ENCODE results near the gene CCDC157. TPM values are rescaled to one million over a fixed set of nuclear protein-coding genes. Genes with fewer than 3 reads are reported as not detected.

CCDC157 gene
- polyA plus RNA-seq, 3 donors from 2014 or later = 1.4 to 3.5 (median 1.9) TPM

DNA sequence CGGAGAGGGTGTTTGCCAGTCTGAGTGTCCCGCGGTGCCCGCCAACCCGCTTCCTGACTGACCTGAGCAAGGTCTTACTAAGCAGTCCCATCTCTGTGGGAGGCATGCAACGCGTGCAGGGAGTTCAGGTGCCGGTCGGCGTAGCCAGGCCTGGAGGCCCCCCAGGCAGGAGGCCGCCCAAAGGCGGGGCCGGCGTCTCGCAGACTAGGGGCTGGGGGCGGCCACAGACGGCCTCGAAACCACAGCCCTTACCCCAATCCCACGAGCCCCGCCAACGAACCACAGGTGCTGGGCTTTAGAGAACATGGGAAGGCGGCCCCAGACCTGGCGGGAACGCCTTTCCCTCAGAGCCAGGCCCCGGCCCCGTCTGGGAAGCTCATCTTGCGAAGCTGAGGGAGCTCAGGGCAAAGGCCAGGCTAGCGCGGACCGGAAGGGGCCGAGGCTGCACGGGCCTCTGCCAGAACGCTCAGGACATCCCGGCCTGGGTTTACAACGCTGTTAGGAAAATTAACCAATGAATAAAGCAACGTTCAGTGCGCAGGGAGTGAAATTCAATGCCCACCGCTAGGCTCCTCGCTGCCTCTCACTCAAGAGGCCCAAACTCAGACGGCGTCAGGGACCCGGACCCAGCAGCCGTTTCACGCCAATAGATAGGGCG, 66.6 kb downstream of the CCDC157 start:
- Mint-ChIP-seq H3K9me3 (no peaks in the 10 kb centered on the region), H3K4me3 (peak overlapping the region; percentile 97 to 99 (median 98)), H3K4me1 (peaks cover 44 to 58% of the 10 kb centered on the region in 2 donors), H3K27ac (peak overlapping the region; percentile 98 to 100 (median 99)), H3K36me3 (peaks cover 0 to 7% (median 5%) of the 10 kb centered on the region in 3 donors), H3K27me3 (ENCODE audit: low read depth in 3 of 3) (peaks cover 9 to 21% (median 15%) of the 10 kb centered on the region in 3 donors)
- no peak for DNase-seq

DNA sequence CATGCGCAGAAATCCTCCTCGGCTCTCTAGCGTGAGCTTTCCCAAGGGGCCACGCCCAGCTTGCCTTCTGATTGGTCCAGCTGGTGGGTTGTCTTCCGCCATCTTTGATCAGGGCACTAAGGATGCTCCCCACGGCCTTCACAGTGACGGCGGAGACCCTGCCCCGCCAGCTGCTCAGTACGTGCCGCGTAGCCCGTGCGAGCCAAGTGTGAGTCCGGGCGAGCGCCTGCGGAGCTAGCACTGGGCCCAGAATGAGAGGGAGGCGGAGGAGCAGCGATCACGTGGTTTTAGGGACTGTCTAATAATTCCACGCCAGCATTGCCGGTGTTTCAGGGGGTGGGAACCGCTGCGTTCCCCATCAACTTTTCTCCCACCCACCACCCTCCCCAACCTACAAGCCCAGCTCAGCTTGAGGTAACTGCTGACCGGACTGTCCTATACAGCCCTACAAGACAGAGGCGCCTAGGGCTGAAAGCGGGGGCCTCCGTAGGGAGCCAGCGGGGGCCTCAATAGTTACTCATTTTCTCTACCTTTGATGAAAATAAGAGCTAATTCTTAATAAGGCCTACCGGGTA, 67.2 kb downstream of the CCDC157 start:
- Mint-ChIP-seq H3K36me3 (peaks cover 0 to 7% (median 5%) of the 10 kb centered on the region in 3 donors), H3K9me3 (no peaks in the 10 kb centered on the region), H3K27me3 (ENCODE audit: low read depth in 3 of 3) (peaks cover 10 to 21% (median 15%) of the 10 kb centered on the region in 3 donors), H3K4me3 (peak overlapping the region; percentile 97 to 99 (median 98)), H3K27ac (peak overlapping the region; percentile 98 to 100 (median 99)), H3K4me1 (peaks cover 44 to 58% of the 10 kb centered on the region in 2 donors)
- DNase-seq = peak; percentile 97 to 99 (median 98)

DNA sequence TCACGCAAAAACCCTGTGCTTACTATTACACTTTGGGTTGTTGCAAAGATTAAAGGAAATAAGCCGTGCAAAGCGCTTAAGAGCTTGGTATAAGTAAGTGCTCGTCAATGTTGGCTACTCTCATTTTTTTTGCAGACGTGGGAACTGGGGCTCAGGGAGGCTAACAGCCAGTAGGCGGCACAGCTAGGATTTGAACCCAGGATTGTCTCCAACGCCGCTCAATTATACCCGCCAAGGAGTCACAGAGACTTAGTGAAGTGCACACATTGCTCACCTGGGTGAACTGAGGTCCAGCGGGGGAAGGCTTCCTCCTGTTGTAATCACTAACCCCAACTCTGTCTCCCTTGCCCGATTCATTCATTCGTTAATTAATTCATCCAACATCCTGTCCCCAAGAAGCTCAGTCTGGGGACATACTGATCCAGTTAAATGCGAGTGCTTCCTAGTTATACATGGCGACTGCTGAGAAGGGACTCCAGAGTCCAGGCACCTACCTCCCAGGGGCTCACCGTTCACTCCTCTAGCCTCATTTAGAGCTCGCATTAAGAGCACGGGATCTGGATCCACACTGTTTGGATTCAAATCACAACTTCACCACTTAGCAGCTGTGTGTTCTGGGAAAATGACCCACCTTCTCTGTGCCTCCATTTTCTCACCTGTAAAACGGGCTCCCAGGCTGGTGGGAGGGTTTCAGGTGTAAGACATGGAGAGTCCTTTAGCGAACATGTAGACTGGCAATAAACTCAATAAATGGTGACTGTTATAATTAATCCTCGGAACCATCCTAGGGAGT, 67.9 kb downstream of the CCDC157 start:
- Mint-ChIP-seq H3K27me3 (ENCODE audit: low read depth in 3 of 3) (peaks cover 10 to 21% (median 15%) of the 10 kb centered on the region in 3 donors), H3K36me3 (peaks cover 0 to 7% (median 5%) of the 10 kb centered on the region in 3 donors), H3K4me3 (peak overlapping the region; percentile 97 to 99 (median 98)), H3K9me3 (no peaks in the 10 kb centered on the region), H3K4me1 (peaks cover 44 to 58% of the 10 kb centered on the region in 2 donors), H3K27ac (peak overlapping the region; percentile 98 to 100 (median 99))
- DNase-seq = no peak

DNA sequence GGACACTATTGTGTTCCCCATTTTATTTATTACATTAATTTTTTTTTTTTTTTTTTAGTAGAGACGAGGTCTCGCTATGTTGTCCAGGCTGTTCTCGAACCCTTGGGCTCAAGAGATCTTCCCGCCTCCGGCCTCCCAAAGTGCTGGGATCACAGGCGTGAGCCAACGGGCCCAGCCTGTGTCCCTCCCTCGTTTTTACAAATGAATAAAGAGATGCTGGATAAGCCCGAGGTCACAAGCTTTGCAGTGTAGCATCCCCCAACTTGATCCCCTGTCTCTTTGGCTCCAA, 68.5 kb downstream of the CCDC157 start:
- Mint-ChIP-seq H3K9me3 (no peaks in the 10 kb centered on the region), H3K4me1 (peaks cover 44 to 58% of the 10 kb centered on the region in 2 donors), H3K4me3 (peak overlapping the region; percentile 85 to 99 (median 97)), H3K27ac (peak overlapping the region; percentile 92 to 99 (median 94)), H3K36me3 (peaks cover 0 to 11% (median 9%) of the 10 kb centered on the region in 3 donors), H3K27me3 (ENCODE audit: low read depth in 3 of 3) (peaks cover 10 to 21% (median 15%) of the 10 kb centered on the region in 3 donors)
- no peak for DNase-seq

DNA sequence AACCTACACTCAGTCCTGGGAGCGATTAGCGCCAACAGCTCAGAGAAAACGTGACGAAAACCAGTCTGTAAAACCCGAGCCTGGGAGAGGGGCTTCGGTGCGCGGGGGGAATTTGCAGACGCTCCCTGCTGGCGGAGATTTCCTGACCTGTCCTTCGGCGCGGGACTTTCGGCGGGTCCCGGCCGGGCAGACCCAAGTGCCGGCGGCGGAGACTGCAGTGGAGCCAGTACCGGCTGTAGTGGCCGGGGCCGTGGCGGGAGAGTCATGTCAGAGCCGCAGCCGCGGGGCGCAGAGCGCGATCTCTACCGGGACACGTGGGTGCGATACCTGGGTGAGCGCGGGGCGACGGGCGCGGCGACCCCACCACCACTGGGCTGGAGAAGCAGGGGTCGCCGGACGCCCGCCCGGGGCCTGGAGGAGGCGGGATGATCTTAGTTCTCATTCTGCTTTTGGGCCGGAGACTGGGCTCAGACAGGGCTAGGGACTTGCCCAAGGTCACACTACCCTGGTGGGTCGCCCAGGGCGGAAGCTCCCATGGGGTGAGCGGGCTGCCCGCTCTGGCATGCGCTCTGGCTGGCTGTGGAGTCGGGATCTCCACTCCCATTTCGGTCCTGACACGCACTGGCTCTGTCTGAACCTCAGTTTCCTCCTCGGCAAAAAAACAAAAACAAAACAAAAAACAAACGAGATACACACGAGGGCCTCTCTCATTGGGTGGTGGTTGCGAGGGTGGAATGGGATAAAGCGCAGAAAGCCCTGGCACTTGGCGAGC, 69.0 kb downstream of the CCDC157 start, which contains the start of gene MTFP1:
TSS of gene MTFP1 (plus strand) at position 153 of the 772 bp plus-strand sequence. CDS start at position 265, 112 bp downstream.
- H3K27ac Mint-ChIP-seq = peak within 1 kb of the TSS; percentile 98 to 100 (median 99)
- H3K4me1 Mint-ChIP-seq = peaks cover 44 to 58% of the 10 kb centered on the region in 2 donors
- DNase-seq = peak; percentile 44 to 60 (median 46)
- H3K27me3 Mint-ChIP-seq (ENCODE audit: low read depth in 3 of 3) = peaks cover 10 to 21% (median 15%) of the 10 kb centered on the region in 3 donors
- H3K36me3 Mint-ChIP-seq = peaks cover 0 to 12% (median 5%) of the 10 kb centered on the region in 3 donors
- no peaks in the 10 kb centered on the region for H3K9me3 Mint-ChIP-seq
- peak within 1 kb of the TSS; percentile 97 to 99 (median 98) for H3K4me3 Mint-ChIP-seq

Other genes with a start within 250 kb of the CCDC157 start
- 1 to 10 TPM in 1 of 3 donors, under 1 TPM in 1, not detected in 1; 0.29 to 1.0 TPM for gene LIF, start 110.2 kb upstream of the CCDC157 start, polyA plus RNA-seq
- gene OSM, start 90.2 kb upstream of the CCDC157 start, polyA plus RNA-seq = 10 to 100 TPM in 2 of 3 donors, 1 to 10 TPM in 1; 7.5 to 22.3 (median 16.6) TPM
- 10 to 100 TPM in 2 of 3 donors, 1 to 10 TPM in 1; 9.3 to 16.9 (median 11.8) TPM for gene CASTOR1, start 67.5 kb upstream of the CCDC157 start, polyA plus RNA-seq
- gene TBC1D10A, start 30.1 kb upstream of the CCDC157 start, polyA plus RNA-seq = 10 to 100 TPM; 46.2 to 59.9 (median 49.2) TPM
- gene SF3A1, start 113 bp upstream of the CCDC157 start, polyA plus RNA-seq = 100 to 1,000 TPM in 1 of 3 donors, 10 to 100 TPM in 2; 35.5 to 133 (median 69.6) TPM
- 1 to 10 TPM in 1 of 3 donors, under 1 TPM in 2; 0.38 to 1.1 (median 0.56) TPM for gene RNF215, start 30.4 kb downstream of the CCDC157 start, polyA plus RNA-seq
- 1 to 10 TPM in 1 of 3 donors, under 1 TPM in 1, not detected in 1; 0.23 to 1.6 TPM for gene SEC14L2, start 40.0 kb downstream of the CCDC157 start, polyA plus RNA-seq
- 10 to 100 TPM; 18.7 to 41.3 (median 32.0) TPM for gene MTFP1, start 68.8 kb downstream of the CCDC157 start, polyA plus RNA-seq
- gene SEC14L3, start 115.0 kb downstream of the CCDC157 start, polyA plus RNA-seq = not detected
- gene SEC14L4, start 148.7 kb downstream of the CCDC157 start, polyA plus RNA-seq = not detected
- 1 to 10 TPM in 1 of 3 donors, not detected in 2; 1.0 TPM for gene SEC14L6, start 189.7 kb downstream of the CCDC157 start, polyA plus RNA-seq
- not detected for gene GAL3ST1, start 217.7 kb downstream of the CCDC157 start, polyA plus RNA-seq
- 10 to 100 TPM; 25.8 to 41.9 (median 34.5) TPM for gene PES1, start 234.9 kb downstream of the CCDC157 start, polyA plus RNA-seq